HL-60 (cell line): ENCODE results near the gene PHACTR3.

ENCODE experiments used
- DNase-seq, 2 experiments: peaks; one replicate each; pipeline ENCODE4 v3.0.0-alpha.2; 2010 to 2020; ENCODE audit warnings: low read depth in 1 of 2, low spot score in 1 of 2
- H3K27ac ChIP-seq: fragments of 250-450 bp; sonication (Bioruptor Pico); replicated peaks from 2 replicates; pipeline ENCODE4 v1.5.1; 2020; ENCODE audit warnings: mild to moderate bottlenecking, moderate library complexity
- H3K27me3 ChIP-seq: fragments of 250-450 bp; sonication (Bioruptor Pico); 2 replicates; pipeline ENCODE4 v1.5.1; 2021; ENCODE audit warnings: mild to moderate bottlenecking, moderate library complexity; ENCODE audit not compliant: insufficient read depth, poor library complexity, severe bottlenecking
- H3K4me3 ChIP-seq: replicated peaks from 2 replicates; pipeline ENCODE4 v1.5.1; 2011; ENCODE audit warnings: mild to moderate bottlenecking, control low read depth, low read length; ENCODE audit not compliant: insufficient read depth
- CTCF ChIP-seq: IDR thresholded peaks from one replicate; pipeline ENCODE4 v1.5.1; 2011; ENCODE audit warnings: low read length, control low read depth, inconsistent platforms; ENCODE audit not compliant: insufficient read depth
- GABPA ChIP-seq: IDR thresholded peaks from 2 replicates; pipeline ENCODE4 v1.6.1; 2012; ENCODE audit warnings: low read depth
- POLR2AphosphoS5 ChIP-seq: IDR thresholded peaks from 2 replicates; pipeline ENCODE4 v1.6.1; 2012; ENCODE audit warnings: low read depth
- REST ChIP-seq: IDR thresholded peaks from 2 replicates; pipeline ENCODE4 v1.6.1; 2012; ENCODE audit warnings: low read depth; ENCODE audit not compliant: insufficient replicate concordance
- SPI1 ChIP-seq: IDR thresholded peaks from 2 replicates; pipeline ENCODE4 v1.6.1; 2012; ENCODE audit warnings: low read depth, mild to moderate bottlenecking, borderline replicate concordance

The PHACTR3 gene

GRCh38 chr20:59580991-59581401 lies 23.3 kb upstream of the PHACTR3 start:
- Histone ChIP-seq H3K4me3 (no peak overlapping the region), H3K27me3 (peaks cover 19% of the 10 kb centered on the region), H3K27ac (no peak overlapping the region)
- no peak for DNase-seq
- no peak for TF ChIP-seq CTCF
- no peak for TF ChIP-seq GABPA
- no peak for TF ChIP-seq SPI1
- TF ChIP-seq REST: no peak
- no peak for TF ChIP-seq POLR2AphosphoS5

DNA sequence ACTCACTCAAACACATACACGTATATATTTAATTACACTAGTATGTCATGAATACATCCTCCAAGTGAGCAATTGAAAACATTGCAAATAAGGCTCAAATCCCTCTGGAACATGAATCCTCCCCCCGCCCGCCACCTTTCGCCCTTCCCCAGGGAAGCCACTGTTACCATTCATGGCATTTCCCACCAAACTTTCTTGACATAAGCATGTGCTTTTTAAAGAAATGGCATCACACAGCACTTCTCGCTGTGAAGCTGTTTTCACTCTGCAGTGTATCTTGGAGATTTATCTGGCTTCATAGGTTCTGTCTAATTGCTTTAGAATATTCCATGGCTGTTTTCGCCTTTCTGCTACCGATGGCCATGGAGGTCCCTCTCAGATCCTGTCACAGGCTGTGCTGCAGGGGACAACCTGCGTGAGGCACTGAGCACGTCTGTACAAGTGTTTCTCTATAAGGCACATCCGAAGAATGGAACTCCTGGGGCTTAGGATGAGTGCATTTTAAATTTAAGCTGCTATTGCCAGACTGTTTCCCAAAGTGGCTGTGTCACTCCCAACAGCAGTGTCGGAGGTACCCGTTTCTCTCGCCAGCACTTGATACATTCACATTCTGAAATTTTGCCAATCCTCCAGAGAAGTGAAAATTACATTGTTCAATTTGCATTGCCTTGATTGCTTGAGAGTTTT lies 22.2 kb upstream of the PHACTR3 start:
- no peak for DNase-seq
- Histone ChIP-seq H3K4me3 (no peak overlapping the region), H3K27ac (no peak overlapping the region), H3K27me3 (peaks cover 9% of the 10 kb centered on the region)
- TF ChIP-seq REST: no peak
- TF ChIP-seq POLR2AphosphoS5: no peak
- no peak for TF ChIP-seq GABPA
- no peak for TF ChIP-seq CTCF
- TF ChIP-seq SPI1: no peak

DNA sequence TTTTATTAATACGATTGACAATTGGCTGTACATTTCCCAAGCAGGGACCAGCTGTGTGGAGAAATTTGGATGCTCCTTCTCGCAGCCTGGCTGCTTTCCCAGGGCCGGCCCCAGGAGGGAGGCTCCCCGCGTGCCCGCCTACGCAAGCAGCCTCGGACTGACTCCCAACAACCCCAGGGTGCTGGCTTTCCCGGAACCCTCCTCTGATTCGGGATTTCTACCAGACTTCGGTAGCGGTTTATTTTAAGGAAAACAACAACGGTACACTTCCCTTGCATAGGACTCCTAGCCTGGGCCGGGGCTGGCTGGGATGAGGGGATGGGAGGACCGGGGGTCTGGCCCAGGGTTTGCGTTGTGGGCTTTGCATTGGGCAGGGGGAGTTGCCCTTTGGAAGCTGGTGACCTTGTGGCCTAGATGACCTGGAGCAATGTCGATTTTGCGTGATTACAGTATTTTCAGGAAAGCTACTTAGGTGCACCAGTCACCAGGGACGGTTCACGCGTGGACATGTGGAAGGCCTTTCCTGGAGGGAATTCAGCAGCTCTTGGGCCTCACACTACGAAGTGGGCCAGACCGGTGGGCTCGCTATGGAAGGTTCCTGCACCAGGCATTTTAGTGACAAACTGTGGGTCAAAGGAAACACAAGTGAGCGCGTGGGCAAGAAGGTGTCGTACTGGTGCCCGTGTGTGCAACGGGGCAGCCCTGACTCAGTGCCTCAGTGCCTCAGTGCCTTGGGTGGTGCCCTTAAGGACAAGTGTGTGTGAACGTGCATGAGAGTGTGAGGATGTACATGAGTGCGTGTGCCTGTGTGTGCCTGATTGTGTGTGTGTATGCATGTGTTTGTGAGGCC lies 20.7 kb upstream of the PHACTR3 start:
- no peak overlapping the region for H3K27ac ChIP-seq
- no peak for DNase-seq
- H3K4me3 ChIP-seq: no peak overlapping the region
- TF ChIP-seq SPI1 (no peak), REST (no peak), CTCF (no peak), GABPA (no peak), POLR2AphosphoS5 (no peak)
- no peaks in the 10 kb centered on the region for H3K27me3 ChIP-seq
